ENCODE results near the gene SMARCA4. TPM values are rescaled to one million over a fixed set of nuclear protein-coding genes. Genes with fewer than 3 reads are reported as not detected.

SMARCA4 gene
- total RNA-seq, 1 experiment from 2014 or later: 127 TPM

GRCh38 chr19:10913716-10914340 lies 47.0 kb upstream of the SMARCA4 start:
- Mint-ChIP-seq H3K4me3 (ENCODE audit: unreplicated experiment) (no peak overlapping the region), H3K27me3 (ENCODE audit: insufficient read depth, unreplicated experiment) (no peaks in the 10 kb centered on the region), H3K9me3 (ENCODE audit: unreplicated experiment) (no peaks in the 10 kb centered on the region), H3K4me1 (ENCODE audit: insufficient read depth, unreplicated experiment) (peaks cover 5% of the 10 kb centered on the region), H3K36me3 (ENCODE audit: insufficient read depth, unreplicated experiment) (peaks cover 83% of the 10 kb centered on the region), H3K27ac (ENCODE audit: low read depth, unreplicated experiment) (no peak overlapping the region)
- CTCF ChIA-PET: interaction anchor here (0.6 kb wide), 2 partner anchors 249 to 285 kb away, joined by 3 read pairs; no protein-coding TSS in a partner anchor
- intact Hi-C loops (cut with micrococcal nuclease): no loop called here
- TF ChIP-seq CTCF (IDR thresholded peaks at IDR 0.05; ENCODE audit: unreplicated experiment): no peak
- no peak for DNase-seq (ENCODE audit: unreplicated experiment)
- POLR2A ChIA-PET: no interaction called here
- no TSS peak for BruUV-seq (replicated peaks)

GRCh38 chr19:10915130-10916091 lies 45.4 kb upstream of the SMARCA4 start:
- Mint-ChIP-seq H3K27me3 (ENCODE audit: insufficient read depth, unreplicated experiment) (no peaks in the 10 kb centered on the region), H3K4me3 (ENCODE audit: unreplicated experiment) (peak overlapping the region; percentile 25), H3K27ac (ENCODE audit: low read depth, unreplicated experiment) (peak overlapping the region; percentile 57), H3K4me1 (ENCODE audit: insufficient read depth, unreplicated experiment) (peaks cover 5% of the 10 kb centered on the region), H3K9me3 (ENCODE audit: unreplicated experiment) (no peaks in the 10 kb centered on the region), H3K36me3 (ENCODE audit: insufficient read depth, unreplicated experiment) (peaks cover 81% of the 10 kb centered on the region)
- TF ChIP-seq CTCF (IDR thresholded peaks at IDR 0.05; ENCODE audit: unreplicated experiment): no peak
- ChIA-PET CTCF (interaction anchor here (0.7 to 2.0 kb wide), 6 partner anchors 16 to 49 kb away, joined by 3 to 11 read pairs (median 3); no protein-coding TSS in a partner anchor), POLR2A (interaction anchor here (0.6 kb wide), 1 partner anchor 50 kb away, joined by 3 read pairs; no protein-coding TSS in a partner anchor)
- DNase-seq (ENCODE audit: unreplicated experiment): peak; percentile 92
- BruUV-seq (replicated peaks): no TSS peak
- intact Hi-C loops (cut with micrococcal nuclease): loop anchor here (5.0 kb wide), 1 partner anchor 43 kb away; the partner anchor contains the start of gene CARM1

- H3K27ac Mint-ChIP-seq (ENCODE audit: low read depth, unreplicated experiment): no peak overlapping the region
- CTCF ChIA-PET: interaction anchor here (0.7 to 2.0 kb wide), 3 partner anchors 19 to 51 kb away, joined by 3 to 11 read pairs (median 3); no protein-coding TSS in a partner anchor
- BruUV-seq (replicated peaks): no TSS peak
- intact Hi-C loops (cut with micrococcal nuclease): loop anchor here (5.0 kb wide), 1 partner anchor 44 kb away; the partner anchor contains the start of gene CARM1
- no peak for DNase-seq (ENCODE audit: unreplicated experiment)
- peaks cover 82% of the 10 kb centered on the region for H3K36me3 Mint-ChIP-seq (ENCODE audit: insufficient read depth, unreplicated experiment)
- POLR2A ChIA-PET: interaction anchor here (0.6 to 1.8 kb wide), 3 partner anchors 11 to 51 kb away, joined by 3 to 7 read pairs (median 4); no protein-coding TSS in a partner anchor
- H3K27me3 Mint-ChIP-seq (ENCODE audit: insufficient read depth, unreplicated experiment): no peaks in the 10 kb centered on the region
- no peaks in the 10 kb centered on the region for H3K9me3 Mint-ChIP-seq (ENCODE audit: unreplicated experiment)
- no peak overlapping the region for H3K4me3 Mint-ChIP-seq (ENCODE audit: unreplicated experiment)
- no peak for TF ChIP-seq CTCF (IDR thresholded peaks at IDR 0.05; ENCODE audit: unreplicated experiment)
- peaks cover 5% of the 10 kb centered on the region for H3K4me1 Mint-ChIP-seq (ENCODE audit: insufficient read depth, unreplicated experiment)
Measured at GRCh38 chr19:10916602-10917001, 44.2 kb upstream of the SMARCA4 start.

Data from MCF 10A (cell line).